Endothelial cell of umbilical vein (primary cell): ENCODE measurements around the gene TRAPPC10. TPM values are rescaled to one million over a fixed set of nuclear protein-coding genes. Genes with fewer than 3 reads are reported as not detected.

ENCODE experiments used
- BruUV-seq: library from RNA; stranded (reverse); fragments of 400-500 nt; replicated peaks from 2 replicates; lab custom pipeline; 2021; lab: Mats Ljungman, UMichigan
- CTCF ChIA-PET: fragments of 300-600, 350-600 bp; sonication (Branson Sonifier 250); formaldehyde crosslinking; loops from one replicate; lab custom pipeline; 2021; ENCODE audit warnings: antibody characterized with exemption, inconsistent platforms; lab: Charles Lee
- POLR2A ChIA-PET: fragments of 300-600, 350-600 bp; sonication (Branson Sonifier 250); formaldehyde crosslinking; loops from one replicate; lab custom pipeline; 2021; ENCODE audit warnings: antibody characterized with exemption, inconsistent platforms; lab: Charles Lee
- DNase-seq: peaks from one replicate; pipeline ENCODE4 v3.0.0-alpha.2; 2011; ENCODE audit warnings: low read depth, low spot score
- FAIRE-seq: peaks from 2 replicates; lab custom pipeline; 2011; peaks lifted over from hg19 to GRCh38; lab: Jason Lieb, UNC
- H2AFZ ChIP-seq: 2 replicates; pipeline ENCODE4 v1.6.0; 2012; ENCODE audit warnings: low read depth, low read length, control low read depth, inconsistent platforms
- H3K27ac ChIP-seq: 2 replicates; pipeline ENCODE4 v1.5.1; 2011; ENCODE audit warnings: low read depth, mild to moderate bottlenecking, control low read depth, low read length, moderate library complexity; ENCODE audit not compliant: insufficient read depth
- H3K27me3 ChIP-seq, 2 experiments: 2 replicates each; pipeline versions ENCODE4 v1.6.0 to v1.6.1; 2011; ENCODE audit warnings: low read length in 2 of 2, mixed read lengths in 1 of 2; ENCODE audit not compliant: control insufficient read depth in 2 of 2, insufficient read depth in 2 of 2
- H3K36me3 ChIP-seq, 2 experiments: 2 replicates in 1 of 2; 3 replicates in 1 of 2; pipeline ENCODE4 v1.5.1; 2011; ENCODE audit warnings: low read length in 2 of 2, mild to moderate bottlenecking in 1 of 2, moderate library complexity in 1 of 2; ENCODE audit not compliant: control insufficient read depth in 2 of 2, insufficient read depth in 2 of 2; ENCODE audit errors: extremely low read depth in 1 of 2
- H3K4me1 ChIP-seq: 3 replicates; pipeline ENCODE4 v1.5.1; 2011; ENCODE audit warnings: mild to moderate bottlenecking, low read length; ENCODE audit not compliant: control insufficient read depth, insufficient read depth; ENCODE audit errors: extremely low read depth
- H3K4me2 ChIP-seq: 2 replicates; pipeline ENCODE4 v1.6.1; 2011; ENCODE audit warnings: low read length, control low read depth, mixed read lengths; ENCODE audit not compliant: insufficient read depth
- H3K4me3 ChIP-seq, 3 experiments: fragments of 200-600 bp in 1 of 3; sonication (generic), shearing (Covaris generic) in 1 of 3; replicated peaks in 1 of 3; 2 replicates each; pipeline ENCODE4 v1.5.1; 2011 to 2016; ENCODE audit warnings: control low read depth in 3 of 3, low read length in 3 of 3, mild to moderate bottlenecking in 2 of 3, inconsistent platforms in 1 of 3, low read depth in 1 of 3, moderate library complexity in 1 of 3; ENCODE audit not compliant: insufficient read depth in 1 of 3
- H3K79me2 ChIP-seq: 2 replicates; pipeline ENCODE4 v1.6.0; 2012; ENCODE audit warnings: low read length, inconsistent platforms; ENCODE audit not compliant: control insufficient read depth, insufficient read depth
- H3K9ac ChIP-seq: replicated peaks from 2 replicates; pipeline ENCODE3; 2011; ENCODE audit warnings: low read length, control low read depth; ENCODE audit not compliant: insufficient read depth; ENCODE audit errors: extremely low read depth
- H3K9me1 ChIP-seq: replicated peaks from 3 replicates; pipeline ENCODE4 v1.6.0; 2011; ENCODE audit warnings: mild to moderate bottlenecking, low read length; ENCODE audit not compliant: control insufficient read depth, insufficient read depth; ENCODE audit errors: extremely low read depth
- H3K9me3 ChIP-seq: replicated peaks from 2 replicates; pipeline ENCODE4 v1.5.1; 2012; ENCODE audit warnings: low read length, inconsistent platforms; ENCODE audit not compliant: control insufficient read depth, insufficient read depth
- H4K20me1 ChIP-seq: replicated peaks from 2 replicates; pipeline ENCODE3; 2011; ENCODE audit warnings: mild to moderate bottlenecking, low read length; ENCODE audit not compliant: control insufficient read depth, insufficient read depth; ENCODE audit errors: extremely low read depth
- EZH2 ChIP-seq: IDR thresholded peaks from 2 replicates; pipeline ENCODE4 v1.6.1; 2012; ENCODE audit warnings: borderline replicate concordance, low read depth, mild to moderate bottlenecking, moderate library complexity, low read length, inconsistent platforms; ENCODE audit not compliant: severe bottlenecking
- GATA2 ChIP-seq: IDR thresholded peaks from 2 replicates; pipeline ENCODE4 v1.7.0; 2011; ENCODE audit warnings: low read depth, mild to moderate bottlenecking, moderate library complexity, mixed read lengths, low read length; ENCODE audit not compliant: insufficient read length, insufficient read depth
- POLR2A ChIP-seq: IDR thresholded peaks from 2 replicates; pipeline ENCODE4 v1.6.1; 2012; ENCODE audit warnings: low read depth, mild to moderate bottlenecking, control low read depth, low read length
- POLR2AphosphoS5 ChIP-seq: IDR thresholded peaks from 2 replicates; pipeline ENCODE4 v1.6.1; 2012; ENCODE audit warnings: low read depth, mild to moderate bottlenecking, control low read depth, low read length, moderate library complexity; ENCODE audit not compliant: insufficient read depth
- dilution Hi-C: fragments of 300-500 bp; cut with MboI; formaldehyde crosslinking; loops from one replicate; pipeline ENCODE4 v1.15.0; 2019; ENCODE audit warnings: low sequenced_read_pairs; ENCODE audit not compliant: extremely low pct_ligation_motif_present
- intact Hi-C: fragments of 100-400 bp; cut with micrococcal nuclease; formaldehyde crosslinking; loops from one replicate; pipeline ENCODE4 v1.10.0; 2022
- polyA plus RNA-seq, 4 experiments: library from polyadenylated mRNA; depleted of rRNA in 3 of 4; stranded (reverse) in 3 of 4; unstranded in 1 of 4; fragments of >200 nt; gene quantifications; 2 replicates each; pipeline versions ENCODE4 v1.2.1 to v1.2.3, GENCODE V29; 2011 to 2012; ENCODE audit warnings: missing spikeins in 1 of 4
- total RNA-seq: library from RNA; stranded (reverse); gene quantifications from 2 replicates; pipeline ENCODE4 v1.2.3, GENCODE V29; 2021
- TF ChIP-seq, protein P1 (sequence below): IDR thresholded peaks from 2 replicates; pipeline ENCODE4 v1.6.1; 2011; ENCODE audit not compliant: insufficient read depth, insufficient read length
- TF ChIP-seq, protein P2 (sequence below), 2 donors: IDR thresholded peaks; 1 replicate in 1 of 2; 2 replicates in 1 of 2; pipeline ENCODE4 v1.5.1; 2011; ENCODE audit warnings: low read length in 2 of 2, mild to moderate bottlenecking in 2 of 2, moderate library complexity in 2 of 2, control low read depth in 1 of 2, inconsistent platforms in 1 of 2, low read depth in 1 of 2; ENCODE audit not compliant: insufficient read depth in 1 of 2; ENCODE audit errors: extremely low read depth in 1 of 2

The TRAPPC10 gene
- total and polyA plus RNA-seq, 2 donors (not counting 3 experiments of a cell fraction or from before 2014, with no cell fraction given) = 21.5 to 33.6 TPM

DNA sequence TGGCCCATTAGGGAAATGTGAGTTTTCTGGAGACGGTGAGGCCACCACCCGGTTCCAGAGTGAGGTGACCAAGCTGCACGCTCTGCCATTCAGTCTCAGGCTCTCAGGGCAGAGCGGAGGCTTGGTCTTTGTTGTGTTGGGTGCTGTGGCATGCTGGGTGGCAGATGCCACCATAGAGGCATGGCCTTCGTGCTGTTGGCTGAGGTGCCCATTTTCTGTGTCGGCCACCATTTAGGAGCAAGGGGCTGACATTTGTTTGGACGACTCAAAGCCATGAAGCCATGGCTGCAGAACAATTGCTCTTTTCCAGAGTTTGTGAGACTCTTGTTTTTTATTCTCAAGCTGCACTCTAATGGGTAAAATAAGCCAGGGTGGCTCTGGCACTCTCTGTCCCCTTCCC lies 58.3 kb downstream of the TRAPPC10 start:
- intact Hi-C loops (no loop called here), dilution Hi-C loops (no loop called here)
- ChIA-PET POLR2A (no interaction called here), CTCF (no interaction called here)
- DNase-seq (no peak), FAIRE-seq (no peak)
- no peak overlapping the region for H2AFZ ChIP-seq
- TF ChIP-seq, protein P1, sequence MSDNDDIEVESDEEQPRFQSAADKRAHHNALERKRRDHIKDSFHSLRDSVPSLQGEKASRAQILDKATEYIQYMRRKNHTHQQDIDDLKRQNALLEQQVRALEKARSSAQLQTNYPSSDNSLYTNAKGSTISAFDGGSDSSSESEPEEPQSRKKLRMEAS = no peak
- TF ChIP-seq, protein P2, sequence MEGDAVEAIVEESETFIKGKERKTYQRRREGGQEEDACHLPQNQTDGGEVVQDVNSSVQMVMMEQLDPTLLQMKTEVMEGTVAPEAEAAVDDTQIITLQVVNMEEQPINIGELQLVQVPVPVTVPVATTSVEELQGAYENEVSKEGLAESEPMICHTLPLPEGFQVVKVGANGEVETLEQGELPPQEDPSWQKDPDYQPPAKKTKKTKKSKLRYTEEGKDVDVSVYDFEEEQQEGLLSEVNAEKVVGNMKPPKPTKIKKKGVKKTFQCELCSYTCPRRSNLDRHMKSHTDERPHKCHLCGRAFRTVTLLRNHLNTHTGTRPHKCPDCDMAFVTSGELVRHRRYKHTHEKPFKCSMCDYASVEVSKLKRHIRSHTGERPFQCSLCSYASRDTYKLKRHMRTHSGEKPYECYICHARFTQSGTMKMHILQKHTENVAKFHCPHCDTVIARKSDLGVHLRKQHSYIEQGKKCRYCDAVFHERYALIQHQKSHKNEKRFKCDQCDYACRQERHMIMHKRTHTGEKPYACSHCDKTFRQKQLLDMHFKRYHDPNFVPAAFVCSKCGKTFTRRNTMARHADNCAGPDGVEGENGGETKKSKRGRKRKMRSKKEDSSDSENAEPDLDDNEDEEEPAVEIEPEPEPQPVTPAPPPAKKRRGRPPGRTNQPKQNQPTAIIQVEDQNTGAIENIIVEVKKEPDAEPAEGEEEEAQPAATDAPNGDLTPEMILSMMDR (IDR thresholded peaks at IDR 0.05; ENCODE audit: extremely low read depth in 1 of 2, insufficient read depth in 1 of 2, low read depth in 1 of 2, low read length in 2 of 2) = no peak
- TF ChIP-seq EZH2 (no peak), POLR2A (no peak), GATA2 (no peak), POLR2AphosphoS5 (no peak)
- H3K4me2 ChIP-seq = no peak overlapping the region
- no peaks in the 10 kb centered on the region for H3K9me3 ChIP-seq
- no peak overlapping the region for H3K4me3 ChIP-seq
- no peak overlapping the region for H3K27ac ChIP-seq
- H3K36me3 ChIP-seq = peaks cover 11 to 19% of the 10 kb centered on the region in 2 experiments
- no peaks in the 10 kb centered on the region for H4K20me1 ChIP-seq
- no peaks in the 10 kb centered on the region for H3K27me3 ChIP-seq
- peaks cover 9% of the 10 kb centered on the region for H3K79me2 ChIP-seq
- H3K4me1 ChIP-seq = no peaks in the 10 kb centered on the region
- no peaks in the 10 kb centered on the region for H3K9me1 ChIP-seq
- no peak overlapping the region for H3K9ac ChIP-seq
- BruUV-seq = no TSS peak
